ENCODE measurements around the gene HGF. TPM values are rescaled to one million over a fixed set of nuclear protein-coding genes. Genes with fewer than 3 reads are reported as not detected.

HGF gene
- total RNA-seq, 3 donors from 2014 or later: 1.4 to 4.6 (median 3.2) TPM

GRCh38 chr7:81790120-81790500, 20.3 kb upstream of the HGF start:
- no peak for ATAC-seq
- no peak for TF ChIP-seq CTCF (IDR thresholded peaks at IDR 0.05)
- no peak for DNase-seq
- Histone ChIP-seq H3K4me1 (ENCODE audit: low read depth) (no peaks in the 10 kb centered on the region), H3K4me3 (no peak overlapping the region), H3K9me3 (no peaks in the 10 kb centered on the region), H3K36me3 (ENCODE audit: low read depth) (no peaks in the 10 kb centered on the region)
- intact Hi-C loops (cut with DNase I, micrococcal nuclease): no loop called here

- DNase-seq (no peak), ATAC-seq (no peak)
- TF ChIP-seq CTCF (IDR thresholded peaks at IDR 0.05): no peak
- no peak overlapping the region for H3K4me3 ChIP-seq
- intact Hi-C loops (cut with DNase I, micrococcal nuclease): no loop called here
- no peaks in the 10 kb centered on the region for H3K4me1 ChIP-seq (ENCODE audit: low read depth)
- H3K36me3 ChIP-seq (ENCODE audit: low read depth): no peaks in the 10 kb centered on the region
- no peaks in the 10 kb centered on the region for H3K9me3 ChIP-seq
Observed at GRCh38 chr7:81789406-81790119, 19.7 kb upstream of the HGF start.

GRCh38 chr7:81788246-81788645, 18.4 kb upstream of the HGF start:
- TF ChIP-seq CTCF (IDR thresholded peaks at IDR 0.05): no peak
- Histone ChIP-seq H3K36me3 (ENCODE audit: low read depth) (no peaks in the 10 kb centered on the region), H3K4me1 (ENCODE audit: low read depth) (no peaks in the 10 kb centered on the region), H3K4me3 (no peak overlapping the region), H3K9me3 (no peaks in the 10 kb centered on the region)
- DNase-seq (no peak), ATAC-seq (no peak)
- intact Hi-C loops (cut with DNase I, micrococcal nuclease): no loop called here

GRCh38 chr7:81783818-81784217, 14.0 kb upstream of the HGF start:
- DNase-seq (no peak), ATAC-seq (no peak)
- intact Hi-C loops (cut with DNase I, micrococcal nuclease): no loop called here
- Histone ChIP-seq H3K36me3 (ENCODE audit: low read depth) (no peaks in the 10 kb centered on the region), H3K9me3 (no peaks in the 10 kb centered on the region), H3K4me1 (ENCODE audit: low read depth) (no peaks in the 10 kb centered on the region), H3K4me3 (no peak overlapping the region)
- TF ChIP-seq CTCF (IDR thresholded peaks at IDR 0.05): no peak

GRCh38 chr7:81780914-81781693, 11.3 kb upstream of the HGF start:
- no peak for TF ChIP-seq CTCF (IDR thresholded peaks at IDR 0.05)
- intact Hi-C loops (cut with DNase I, micrococcal nuclease): no loop called here
- no peaks in the 10 kb centered on the region for H3K36me3 ChIP-seq (ENCODE audit: low read depth)
- H3K9me3 ChIP-seq: no peaks in the 10 kb centered on the region
- DNase-seq: no peak
- H3K4me3 ChIP-seq: no peak overlapping the region
- H3K4me1 ChIP-seq (ENCODE audit: low read depth): no peaks in the 10 kb centered on the region
- ATAC-seq: no peak
